H9 (cell line): ENCODE measurements around the gene SEC14L5. TPM values are rescaled to one million over a fixed set of nuclear protein-coding genes. Genes with fewer than 3 reads are reported as not detected.

ENCODE experiments used
- DNase-seq: peaks from one replicate; pipeline ENCODE4 v3.0.0-alpha.2; 2017
- H2AFZ ChIP-seq: one replicate; pipeline ENCODE4 v1.6.1; 2013; ENCODE audit warnings: mild to moderate bottlenecking, low read length, control low read depth, moderate library complexity
- H2AK5ac ChIP-seq: 2 replicates; pipeline ENCODE4 v1.6.1; 2013; ENCODE audit warnings: low read length, control low read depth, mixed read lengths; ENCODE audit not compliant: insufficient read length
- H2BK120ac ChIP-seq: one replicate; pipeline ENCODE4 v1.6.1; 2013; ENCODE audit warnings: low read depth, mild to moderate bottlenecking, low read length, control low read depth, inconsistent platforms; ENCODE audit not compliant: poor library complexity, severe bottlenecking
- H2BK12ac ChIP-seq: 2 replicates; pipeline ENCODE4 v1.6.1; 2013; ENCODE audit warnings: low read length, control low read depth, mixed read lengths, low read depth; ENCODE audit not compliant: insufficient read length
- H2BK15ac ChIP-seq: 2 replicates; pipeline ENCODE4 v1.6.1; 2013; ENCODE audit warnings: low read depth, low read length, control low read depth
- H2BK20ac ChIP-seq: one replicate; pipeline ENCODE4 v1.6.1; 2013; ENCODE audit warnings: low read depth, mild to moderate bottlenecking, low read length, control low read depth, inconsistent platforms; ENCODE audit not compliant: poor library complexity, severe bottlenecking
- H2BK5ac ChIP-seq: 2 replicates; pipeline ENCODE4 v1.6.1; 2013; ENCODE audit warnings: low read length, control low read depth, mixed read lengths; ENCODE audit not compliant: insufficient read length
- H3K14ac ChIP-seq: 2 replicates; pipeline ENCODE4 v1.6.1; 2013; ENCODE audit warnings: low read length, control low read depth; ENCODE audit not compliant: insufficient read depth
- H3K18ac ChIP-seq: 2 replicates; pipeline ENCODE4 v1.6.1; 2013; ENCODE audit warnings: low read depth, mild to moderate bottlenecking, mixed read lengths, low read length, control low read depth; ENCODE audit not compliant: insufficient read length
- H3K23ac ChIP-seq: 2 replicates; pipeline ENCODE4 v1.6.1; 2013; ENCODE audit warnings: low read length, control low read depth, mixed read lengths, low read depth; ENCODE audit not compliant: insufficient read length
- H3K23me2 ChIP-seq: 2 replicates; pipeline ENCODE4 v1.6.1; 2013; ENCODE audit warnings: low read depth, mild to moderate bottlenecking, mixed read lengths, low read length, control low read depth; ENCODE audit not compliant: insufficient read length, poor library complexity, severe bottlenecking
- H3K27ac ChIP-seq: 2 replicates; pipeline ENCODE4 v1.5.1; 2013; ENCODE audit warnings: low read length, control low read depth, mixed read lengths, low read depth; ENCODE audit not compliant: insufficient read length
- H3K27me3 ChIP-seq: 2 replicates; pipeline ENCODE4 v1.6.1; 2013; ENCODE audit warnings: low read length, control low read depth, inconsistent platforms; ENCODE audit not compliant: insufficient read depth
- H3K4ac ChIP-seq: 2 replicates; pipeline ENCODE4 v1.6.1; 2013; ENCODE audit warnings: low read depth, mild to moderate bottlenecking, control low read depth, inconsistent platforms, low read length, moderate library complexity
- H3K4me1 ChIP-seq: 2 replicates; pipeline ENCODE4 v1.6.1; 2013; ENCODE audit warnings: low read length, control low read depth, inconsistent platforms; ENCODE audit not compliant: insufficient read depth
- H3K4me2 ChIP-seq: 2 replicates; pipeline ENCODE4 v1.6.1; 2013; ENCODE audit warnings: low read length, control low read depth, mixed read lengths; ENCODE audit not compliant: insufficient read length, insufficient read depth
- H3K56ac ChIP-seq: 2 replicates; pipeline ENCODE4 v1.6.1; 2013; ENCODE audit warnings: low read depth, mild to moderate bottlenecking, mixed read lengths, low read length, control low read depth; ENCODE audit not compliant: insufficient read length
- H3K79me1 ChIP-seq: 2 replicates; pipeline ENCODE4 v1.6.1; 2013; ENCODE audit warnings: low read depth, mild to moderate bottlenecking, moderate library complexity, low read length, control low read depth, inconsistent platforms; ENCODE audit not compliant: insufficient read depth, poor library complexity, severe bottlenecking
- H3K79me2 ChIP-seq: 2 replicates; pipeline ENCODE4 v1.6.1; 2013; ENCODE audit warnings: low read length, control low read depth, inconsistent platforms; ENCODE audit not compliant: insufficient read depth
- H3K9ac ChIP-seq: 2 replicates; pipeline ENCODE4 v1.6.1; 2013; ENCODE audit warnings: low read length, control low read depth, mixed read lengths; ENCODE audit not compliant: insufficient read length; ENCODE audit errors: extremely low read depth
- H3K9me3 ChIP-seq: one replicate; pipeline ENCODE4 v1.6.1; 2013; ENCODE audit warnings: low read depth, low read length, inconsistent platforms; ENCODE audit not compliant: control insufficient read depth
- H3T11ph ChIP-seq: one replicate; pipeline ENCODE4 v1.6.1; 2013; ENCODE audit warnings: mild to moderate bottlenecking, low read length, control low read depth, inconsistent platforms
- H4K20me1 ChIP-seq: one replicate; pipeline ENCODE4 v1.6.1; 2013; ENCODE audit not compliant: control insufficient read depth, insufficient read length, insufficient read depth
- H4K5ac ChIP-seq: 2 replicates; pipeline ENCODE4 v1.6.1; 2013; ENCODE audit warnings: low read depth, mild to moderate bottlenecking, mixed read lengths, low read length, control low read depth; ENCODE audit not compliant: insufficient read length
- H4K8ac ChIP-seq: replicated peaks from 2 replicates; pipeline ENCODE4 v1.6.1; 2013; ENCODE audit warnings: low read length, control low read depth, mixed read lengths, low read depth; ENCODE audit not compliant: insufficient read length
- H4K91ac ChIP-seq: 2 replicates; pipeline ENCODE4 v1.6.1; 2013; ENCODE audit warnings: low read depth, mild to moderate bottlenecking, moderate library complexity, mixed read lengths, low read length, control low read depth; ENCODE audit not compliant: insufficient read length
- H3K27ac Mint-ChIP-seq, 3 experiments: 2 replicates in 2 of 3; 3 replicates in 1 of 3; pipeline ENCODE4 v1.8.0; 2020 to 2021; ENCODE audit warnings: mixed read lengths in 3 of 3, mild to moderate bottlenecking in 1 of 3, moderate library complexity in 1 of 3
- H3K27me3 Mint-ChIP-seq: 2 replicates; pipeline ENCODE4 v1.8.0; 2021; ENCODE audit warnings: low read depth, mild to moderate bottlenecking, moderate library complexity, mixed read lengths
- H3K36me3 Mint-ChIP-seq, 3 experiments: 2 replicates in 2 of 3; 3 replicates in 1 of 3; pipeline ENCODE4 v1.8.0; 2020 to 2021; ENCODE audit warnings: low read depth in 3 of 3, mixed read lengths in 3 of 3; ENCODE audit not compliant: insufficient read depth in 1 of 3
- H3K4me1 Mint-ChIP-seq, 2 experiments: 2 replicates each; pipeline ENCODE4 v1.8.0; 2020; ENCODE audit warnings: mixed read lengths in 2 of 2
- H3K4me3 Mint-ChIP-seq, 2 experiments: 2 replicates in 1 of 2; 3 replicates in 1 of 2; pipeline ENCODE4 v1.8.0; 2020 to 2021; ENCODE audit warnings: mild to moderate bottlenecking in 2 of 2, mixed read lengths in 2 of 2, moderate library complexity in 1 of 2
- H3K9me3 Mint-ChIP-seq, 2 experiments: 2 replicates in 1 of 2; 3 replicates in 1 of 2; pipeline ENCODE4 v1.8.0; 2020; ENCODE audit warnings: mild to moderate bottlenecking in 2 of 2, mixed read lengths in 2 of 2, moderate library complexity in 1 of 2
- CTCF ChIP-seq: fragments of 200-600 bp; sonication (generic); conservative IDR thresholded peaks from 3 replicates; pipeline ENCODE4 v1.8.0; 2021; ENCODE audit warnings: antibody characterized with exemption, mild to moderate bottlenecking
- WGBS: extraction: QIAGEN DNeasy Blood & Tissue Kit; methylation state at CpG from one replicate; pipeline ENCODE4 v1.1.7; 2013; ENCODE audit warnings: missing lambda C conversion rate, low lambda C conversion rate, mixed read lengths; ENCODE audit not compliant: insufficient read length; ENCODE audit errors: extremely low coverage; 5-methylcytosine and 5-hydroxymethylcytosine counted together
- total RNA-seq: library from RNA; stranded (reverse); gene quantifications from 2 replicates; pipeline ENCODE4 v1.2.1, GENCODE V29; 2021

SEC14L5 gene
- total RNA-seq, 1 experiment from 2014 or later = 4.1 TPM

- Histone ChIP-seq H3K9ac (no peak overlapping the region), H3K9me3 (no peaks in the 10 kb centered on the region), H3T11ph (no peak overlapping the region), H2BK120ac (no peak overlapping the region), H2BK5ac (no peak overlapping the region), H2AFZ (no peak overlapping the region), H3K56ac (no peak overlapping the region), H3K14ac (no peak overlapping the region), H2BK15ac (no peak overlapping the region), H4K8ac (no peak overlapping the region), H3K23me2 (no peaks in the 10 kb centered on the region), H3K23ac (no peak overlapping the region), H3K27ac (no peak overlapping the region), H3K27me3 (no peaks in the 10 kb centered on the region), H3K4me2 (no peak overlapping the region), H3K4ac (no peak overlapping the region), H4K91ac (no peak overlapping the region), H3K79me2 (no peaks in the 10 kb centered on the region), H3K79me1 (no peaks in the 10 kb centered on the region), H2AK5ac (no peak overlapping the region), H2BK12ac (no peak overlapping the region), H4K20me1 (no peaks in the 10 kb centered on the region), H2BK20ac (no peak overlapping the region), H3K18ac (no peak overlapping the region), H3K4me1 (no peaks in the 10 kb centered on the region), H4K5ac (no peak overlapping the region)
- peak; percentile 83 for TF ChIP-seq CTCF
- Mint-ChIP-seq H3K36me3 (no peaks in the 10 kb centered on the region), H3K9me3 (no peaks in the 10 kb centered on the region), H3K4me1 (peaks cover 9 to 15% of the 10 kb centered on the region in 2 experiments), H3K27me3 (peaks cover 9% of the 10 kb centered on the region), H3K27ac (no peak overlapping the region; a peak in 1 of 7 replicates), H3K4me3 (0 out of 5 replicates have a peak overlapping the region, but pooled peaks of 1 of the 2 experiments have one; percentile 29)
- DNase-seq = peak; percentile 85
- WGBS = no CpG with 5 or more reads among the region's 17 CpGs
Observed at GRCh38 chr16:5025171-5025632, 67.1 kb downstream of the SEC14L5 start.
